Stimulated activated CD8-positive, alpha-beta memory T cell treated with anti-CD3 and anti-CD28 coated beads, Interleukin-2, amount 100 ng/mL, for 1 hour (primary cell): Measurements from ENCODE around the gene MEGF8.

ENCODE experiments used
- DNase-seq, 2 donors: peaks; one replicate each; pipeline ENCODE4 v3.0.0-alpha.2; 2020; ENCODE audit warnings: low read depth in 2 of 2

The MEGF8 gene

DNA sequence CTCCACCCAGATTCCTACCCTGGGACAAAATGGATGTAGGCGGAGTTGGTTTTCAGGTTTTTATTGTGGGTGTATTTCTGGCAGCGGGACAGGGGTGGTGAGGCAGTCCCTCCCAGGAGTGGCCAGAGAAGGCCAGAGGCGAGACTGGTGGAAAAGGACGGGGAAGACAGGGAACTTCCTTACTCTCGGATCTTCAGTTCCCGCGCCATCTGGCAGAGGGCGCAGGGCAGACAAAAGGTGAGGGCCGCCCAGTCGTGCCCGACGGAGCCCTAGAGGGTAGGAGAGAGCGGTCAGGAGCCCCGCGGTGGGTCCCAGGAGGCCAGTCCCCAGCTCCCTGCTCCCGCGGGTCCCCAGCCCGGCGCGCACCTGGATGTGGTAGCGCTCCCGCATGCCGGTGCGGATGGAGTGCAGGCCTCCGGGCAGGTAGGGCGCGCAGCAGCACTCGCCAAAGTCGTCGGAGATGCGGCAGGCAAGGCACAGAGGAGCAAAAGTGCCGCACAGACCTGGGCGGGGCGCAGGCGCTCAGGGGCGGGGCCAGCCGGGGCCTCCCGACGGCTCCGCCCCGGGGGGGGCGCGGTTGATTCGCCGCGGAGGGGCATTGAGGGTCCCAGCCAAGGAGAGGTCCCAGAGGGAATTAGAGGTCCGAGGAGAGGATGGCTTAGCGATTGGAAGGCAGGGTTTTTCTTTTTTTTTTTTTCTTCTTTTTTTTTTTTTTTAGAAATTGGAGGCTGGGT is 61.7 kb downstream of the MEGF8 start:
- peak; percentile 20 to 29 for DNase-seq

DNA sequence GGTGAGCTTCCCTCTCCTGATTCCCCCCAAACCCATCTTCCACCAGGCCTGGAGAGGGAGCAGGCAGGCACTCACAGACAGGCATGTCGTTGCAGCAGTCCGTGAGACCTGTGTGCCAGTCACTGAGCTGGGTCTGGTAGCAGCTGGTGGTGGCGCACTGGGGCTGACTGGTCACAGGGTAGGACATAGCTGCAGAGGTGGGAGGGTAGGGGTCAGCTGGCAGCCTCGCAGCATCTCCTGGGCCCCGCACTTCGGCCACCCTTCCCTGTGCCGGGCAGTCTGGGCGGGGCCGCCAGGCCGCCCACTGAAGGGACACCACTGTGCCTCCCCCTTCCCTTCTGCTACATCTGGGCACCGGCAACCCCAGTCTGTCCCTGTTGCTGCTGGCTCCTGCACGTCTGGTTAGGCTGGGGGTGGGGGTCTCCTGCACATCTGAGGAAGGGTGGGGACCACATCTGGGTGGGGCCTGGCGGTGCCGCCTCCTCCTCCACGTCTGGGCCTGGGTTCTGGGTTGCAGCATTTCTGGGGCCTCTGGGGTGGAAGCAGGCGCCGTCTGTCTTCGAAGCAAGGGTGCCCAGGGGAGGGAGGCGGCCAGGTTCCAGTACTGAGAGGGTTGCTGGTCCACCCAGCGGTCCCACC is 63.5 kb downstream of the MEGF8 start:
- DNase-seq = no peak

- DNase-seq = no peak
These were observed 64.5 kb downstream of the MEGF8 start, which contains the start of gene CNFN for GRCh38 chr19:42389899-42390298. TSS of gene CNFN (minus strand) at chr19:42390297. CDS start at chr19:42389037, 1,260 bp downstream.

DNA sequence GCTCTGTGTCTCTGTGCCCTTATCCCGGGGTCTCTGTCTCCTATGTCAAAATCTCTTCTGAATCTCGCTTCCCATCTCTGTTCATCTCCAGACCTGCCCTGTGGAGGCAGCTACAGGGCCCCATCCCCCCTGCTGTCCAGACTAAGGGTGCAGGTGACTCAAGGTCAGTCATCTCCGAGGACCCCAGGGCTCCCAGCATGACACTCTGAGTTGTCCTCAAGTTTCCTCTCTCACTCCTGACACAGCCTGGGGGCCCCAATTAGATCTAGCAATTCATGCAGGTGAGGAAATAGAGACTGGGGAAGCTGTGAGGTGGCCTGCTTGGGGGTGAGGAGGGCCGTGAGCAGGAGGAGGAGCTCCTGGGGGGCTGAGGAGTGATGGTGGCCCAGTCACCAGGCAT is 66.7 kb downstream of the MEGF8 start:
- no peak for DNase-seq

- DNase-seq = no peak
These were observed 69.3 kb downstream of the MEGF8 start for GRCh38 chr19:42394751-42395150.

GRCh38 chr19:42396381-42397262 is 71.2 kb downstream of the MEGF8 start:
- peak; percentile 83 to 84 for DNase-seq

DNA sequence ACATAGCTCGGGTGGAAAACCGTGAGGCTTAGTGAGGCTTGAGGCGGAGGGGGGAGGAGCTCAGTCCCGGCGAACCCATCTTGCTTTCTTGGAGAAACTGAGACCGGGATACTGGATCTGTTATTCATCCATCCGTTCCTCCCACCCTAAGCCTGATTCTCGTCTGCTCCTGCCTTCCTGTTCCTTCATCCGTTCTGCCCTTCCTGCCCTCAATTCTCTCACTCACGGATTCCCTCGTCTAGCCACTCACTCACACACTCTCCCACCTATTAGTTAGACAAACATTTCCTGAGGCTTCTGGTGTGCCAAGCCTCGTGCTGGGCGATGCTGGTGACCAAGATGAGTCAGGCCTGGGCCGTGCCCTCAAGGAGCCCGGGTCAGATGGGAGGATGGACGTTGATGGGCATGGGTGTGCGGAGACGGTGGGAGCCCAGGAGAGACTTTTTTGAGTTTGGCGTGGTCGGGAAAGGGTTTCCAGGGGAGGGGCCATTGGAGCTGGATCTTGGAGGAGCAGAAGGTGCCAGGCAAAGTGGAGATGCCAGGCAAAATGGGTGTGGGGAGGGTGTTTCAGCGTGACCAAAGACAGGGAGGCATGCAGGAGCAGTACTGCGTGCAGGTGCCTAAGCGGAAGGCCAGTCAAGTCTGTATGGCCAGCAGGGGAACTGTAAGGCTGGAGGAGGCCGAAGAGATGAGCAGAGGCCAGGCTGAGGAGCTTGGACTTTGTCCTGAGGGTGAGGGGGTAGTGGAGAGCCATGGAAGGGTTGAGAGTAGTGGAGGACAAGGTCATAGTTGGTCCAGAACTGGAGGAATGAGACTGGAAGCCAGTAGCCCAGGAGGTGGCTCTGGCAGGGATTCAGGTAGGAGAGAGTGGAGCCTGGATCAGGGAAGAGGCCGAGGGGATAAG is 72.1 kb downstream of the MEGF8 start:
- DNase-seq = no peak

GRCh38 chr19:42400404-42400803 is 75.0 kb downstream of the MEGF8 start:
- DNase-seq = no peak

DNA sequence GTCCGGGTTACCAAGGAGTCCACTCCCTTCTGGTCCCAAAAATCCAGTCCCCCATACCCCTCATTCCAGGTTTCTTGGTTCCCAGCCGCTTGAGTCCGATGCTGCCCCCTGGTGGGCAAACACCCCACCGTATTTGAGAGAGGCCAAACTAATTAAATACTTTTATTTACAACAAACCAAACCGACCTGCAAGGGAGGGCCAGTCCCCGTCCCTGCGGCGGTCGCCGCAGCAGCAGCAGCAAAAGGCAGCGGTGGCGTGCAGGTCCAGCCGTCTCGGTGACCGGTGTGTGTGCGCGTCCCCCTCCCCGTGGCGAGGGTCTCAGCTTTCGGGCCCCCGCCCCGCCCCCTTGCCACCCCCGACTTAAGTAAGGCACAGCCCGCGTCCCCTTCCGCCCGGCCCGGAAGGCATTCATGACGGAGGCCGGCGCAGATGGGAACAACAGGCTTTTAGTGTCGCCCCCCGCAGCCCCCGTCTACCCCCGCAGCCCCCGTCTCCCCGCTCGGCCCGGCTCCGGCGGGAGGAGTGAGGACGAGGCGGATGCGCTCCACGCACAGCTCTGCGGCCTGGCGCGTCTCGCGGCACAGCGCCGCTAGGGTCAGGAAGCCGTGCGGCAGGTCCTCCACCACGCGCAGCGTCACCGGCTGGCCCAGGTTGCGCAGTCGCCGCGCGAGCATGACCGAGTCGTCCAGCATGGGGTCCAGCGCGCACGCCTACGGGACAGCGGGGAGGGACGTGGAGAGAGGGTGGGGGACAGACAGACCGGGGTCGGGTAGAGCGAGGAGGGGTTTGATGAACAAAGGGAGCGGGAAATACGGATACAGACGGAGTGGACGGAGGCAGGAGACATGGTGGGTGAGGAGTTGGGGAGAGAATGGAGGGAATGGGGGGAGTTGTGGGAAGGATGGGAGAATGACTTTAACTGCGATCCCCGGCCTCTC is 76.2 kb downstream of the MEGF8 start:
- DNase-seq = peak; percentile 50 to 57

DNA sequence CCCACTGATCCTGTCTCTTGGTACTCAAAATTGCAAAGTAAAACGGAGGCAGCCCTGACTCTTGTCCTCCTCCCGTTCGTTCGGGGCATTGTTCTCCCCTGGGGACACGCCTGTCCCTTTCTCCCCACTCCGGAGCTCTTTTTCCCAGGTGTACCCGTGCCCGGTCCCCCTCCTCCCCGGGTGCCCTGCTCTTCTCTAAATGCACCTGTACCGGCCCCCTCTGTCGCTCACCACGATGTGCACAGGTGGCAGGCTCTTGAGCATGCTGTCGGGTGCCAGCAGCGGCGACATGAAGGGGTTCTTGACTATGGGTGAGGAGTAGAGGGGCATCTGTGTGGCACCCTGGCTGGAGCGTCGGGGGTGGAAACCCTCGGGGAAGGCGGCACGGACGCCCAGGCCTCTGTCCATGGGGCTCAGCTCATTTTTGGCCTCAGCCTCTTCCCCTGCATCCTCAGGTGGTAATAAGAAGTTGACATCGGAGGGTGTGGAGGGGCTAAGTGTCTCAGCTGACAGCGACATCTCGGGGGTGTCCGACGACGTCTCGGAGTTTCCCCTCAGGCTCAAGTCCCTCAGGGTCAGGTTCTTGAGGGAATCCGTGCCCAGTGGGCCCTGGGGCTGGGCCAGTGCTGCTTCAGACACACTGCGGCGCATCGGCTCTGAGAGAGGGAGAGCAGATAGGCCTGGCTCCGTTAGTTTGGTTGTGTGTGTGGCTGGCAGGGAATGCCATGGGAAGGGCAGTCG is 77.1 kb downstream of the MEGF8 start:
- no peak for DNase-seq

- DNase-seq = no peak
These were observed 78.2 kb downstream of the MEGF8 start for GRCh38 chr19:42403586-42403985.

GRCh38 chr19:42406111-42406510 is 80.7 kb downstream of the MEGF8 start:
- no peak for DNase-seq

DNA sequence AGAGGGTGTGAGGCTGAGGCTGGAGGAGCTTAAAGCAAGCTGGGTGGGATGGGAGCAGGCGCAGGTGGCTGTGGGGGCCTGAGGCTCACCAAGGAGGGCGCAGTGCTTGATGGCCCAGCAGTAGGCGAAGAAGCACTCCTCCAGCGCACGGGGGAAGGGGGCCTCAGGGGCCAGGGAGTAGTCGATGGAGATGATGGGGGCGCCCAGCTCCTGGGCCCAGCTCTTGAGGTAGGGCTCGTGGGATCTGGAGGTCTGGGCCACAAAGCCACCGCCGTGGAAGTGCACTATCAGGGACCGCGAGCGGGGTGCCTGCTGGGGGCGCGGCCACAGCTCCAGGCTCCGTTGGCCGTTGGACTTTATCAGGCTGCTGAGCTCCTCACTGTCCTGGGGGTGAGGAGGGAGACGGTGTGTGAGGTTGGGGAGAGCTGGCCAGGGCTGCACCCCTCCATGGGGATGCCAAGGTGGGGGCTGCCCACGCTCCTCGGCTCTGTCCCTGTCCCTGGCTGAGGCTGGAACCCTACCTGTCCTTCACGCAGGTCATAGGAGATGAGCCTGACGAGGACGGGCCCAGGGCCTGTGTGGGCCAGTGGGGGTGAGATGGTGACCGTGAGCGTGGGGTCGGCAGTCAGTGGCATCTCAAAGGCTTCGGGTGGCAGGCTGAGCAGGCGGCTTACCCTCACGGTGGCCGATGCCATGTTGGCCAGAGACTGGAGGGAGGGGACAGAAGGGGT is 81.8 kb downstream of the MEGF8 start:
- no peak for DNase-seq

- DNase-seq = no peak
These were observed 82.4 kb downstream of the MEGF8 start for GRCh38 chr19:42407816-42408175.

- DNase-seq = no peak
These were observed 84.0 kb downstream of the MEGF8 start for GRCh38 chr19:42409477-42409876.

- no peak for DNase-seq
These were observed 84.9 kb downstream of the MEGF8 start for GRCh38 chr19:42410371-42410770.

GRCh38 chr19:42411581-42412178 is 86.2 kb downstream of the MEGF8 start:
- no peak for DNase-seq

DNA sequence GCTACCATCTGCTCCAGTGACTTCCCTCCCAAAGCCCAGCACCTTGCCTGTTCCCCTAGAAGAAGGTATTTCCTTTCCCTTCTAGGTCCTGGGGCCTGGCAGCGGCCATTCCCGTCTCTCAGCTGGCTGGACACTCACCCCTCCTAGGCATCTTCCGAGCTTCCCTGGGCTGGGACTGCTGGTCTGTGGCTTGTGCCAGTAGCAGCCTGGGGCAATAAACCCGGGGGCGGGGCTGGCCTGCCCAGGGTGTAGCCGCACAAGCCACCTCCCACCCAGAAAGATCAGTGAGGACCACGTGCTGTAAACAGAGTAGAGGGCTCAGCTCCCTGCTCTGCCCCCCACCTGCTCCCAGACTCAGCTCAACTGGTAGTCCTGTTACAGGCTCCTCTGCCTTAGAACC is 86.8 kb downstream of the MEGF8 start:
- no peak for DNase-seq

- no peak for DNase-seq
These were observed 87.2 kb downstream of the MEGF8 start for GRCh38 chr19:42412661-42413076.
